ENCODE results near the gene EVX2.

EVX2 gene

DNA sequence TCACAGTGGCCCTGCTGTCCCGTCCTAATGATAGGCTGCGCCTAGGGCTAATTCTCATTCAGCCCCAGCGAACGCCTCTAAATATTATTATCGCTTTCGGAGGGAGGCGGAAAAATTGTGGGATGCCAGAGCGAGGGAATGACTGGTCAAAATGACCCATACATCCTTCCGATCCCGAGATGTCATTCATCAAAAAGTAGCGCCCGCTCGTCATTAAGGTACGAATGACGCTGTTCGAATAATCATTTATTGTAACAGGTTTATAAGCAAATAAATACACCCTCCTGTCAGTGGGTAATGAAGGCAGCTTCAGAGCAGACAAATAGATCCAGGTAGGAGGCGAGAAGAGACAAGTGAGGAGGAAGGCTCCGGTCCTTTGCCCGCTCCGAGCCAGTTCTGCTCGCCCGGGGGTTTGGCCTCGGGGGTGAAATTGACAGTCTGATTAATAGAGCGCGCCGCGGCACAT lies at the start of gene EVX2:
Gene EVX2 (minus strand): TSS at position 167 of the 466 bp plus-strand sequence. CDS start 186 bp downstream, outside the sequence.
- no peak for DNase-seq

GRCh38 chr2:176133389-176133788 lies 49.6 kb upstream of the EVX2 start:
- DNase-seq, result no peak

GRCh38 chr2:176132205-176133171 lies 48.7 kb upstream of the EVX2 start:
- DNase-seq, result no peak

DNA sequence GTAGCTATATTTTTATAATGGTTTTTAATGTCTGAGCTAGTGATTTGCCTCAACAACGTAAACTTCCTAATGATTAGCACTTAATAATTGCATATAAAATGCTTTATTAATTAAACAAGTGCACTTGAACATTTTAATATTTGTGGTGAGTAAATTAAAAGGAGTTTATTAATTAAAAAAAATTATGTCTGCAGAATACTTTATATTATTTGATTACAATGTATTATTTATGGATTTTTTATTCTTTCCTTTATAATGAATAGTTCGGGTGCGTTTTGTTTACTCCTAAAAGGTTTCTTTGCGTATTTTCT lies 48.0 kb upstream of the EVX2 start:
- DNase-seq, result no peak

DNA sequence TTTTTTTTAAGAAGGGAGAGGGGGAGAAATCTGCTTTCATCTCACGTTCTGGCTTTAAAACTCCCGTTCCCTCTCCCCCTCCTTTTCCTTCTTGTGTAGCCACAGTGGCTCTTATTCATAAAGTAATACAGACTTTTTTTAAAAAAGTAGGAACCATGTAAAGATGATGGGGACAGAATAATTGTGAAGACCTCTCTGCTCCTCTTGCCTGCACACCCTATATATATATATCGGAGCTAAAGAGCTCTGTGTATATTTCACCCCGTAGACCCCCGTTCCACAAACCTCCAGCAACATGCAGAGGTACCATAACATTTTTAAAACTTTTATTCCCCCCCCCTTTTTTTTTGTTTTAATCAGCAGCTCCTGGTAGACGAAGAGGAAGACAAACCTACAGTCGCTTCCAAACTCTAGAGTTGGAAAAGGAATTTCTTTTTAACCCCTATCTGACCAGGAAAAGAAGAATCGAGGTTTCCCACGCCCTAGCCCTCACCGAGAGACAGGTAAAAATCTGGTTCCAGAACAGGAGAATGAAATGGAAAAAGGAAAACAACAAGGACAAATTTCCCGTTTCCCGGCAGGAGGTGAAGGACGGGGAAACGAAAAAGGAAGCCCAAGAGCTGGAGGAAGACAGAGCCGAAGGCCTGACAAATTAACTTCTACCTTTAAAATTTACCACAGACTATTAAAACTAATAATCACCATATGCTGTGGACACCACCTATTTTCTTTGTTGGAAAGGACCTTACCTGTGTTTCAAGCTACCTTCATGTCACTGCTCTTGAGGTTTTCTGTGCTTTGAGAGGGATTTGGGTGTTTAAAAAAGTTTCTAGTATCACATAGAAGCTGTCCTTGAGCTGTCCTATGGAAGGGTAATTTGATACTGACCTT lies 47.4 kb upstream of the EVX2 start:
- DNase-seq, result no peak

- peak in 1 of 2 donors; percentile 14 for DNase-seq
Observed at GRCh38 chr2:176130147-176130956, 46.6 kb upstream of the EVX2 start.

DNA sequence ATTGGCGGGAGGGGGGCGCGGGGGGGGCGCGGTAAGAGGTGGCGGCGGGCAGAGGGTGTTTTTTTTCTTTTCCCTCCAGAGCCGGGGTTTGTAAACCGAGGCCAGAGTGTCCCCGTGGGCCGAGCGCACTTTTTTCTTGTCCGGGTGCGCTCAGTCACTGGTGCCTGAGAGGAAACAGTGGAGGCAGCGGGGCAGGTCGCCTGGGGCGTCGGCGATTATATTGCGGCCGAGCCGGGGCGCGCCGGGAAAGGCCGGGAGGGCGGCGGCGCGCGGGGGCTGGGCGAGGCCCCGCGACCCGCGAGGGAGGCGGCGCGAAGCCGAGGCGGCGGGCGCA lies 46.0 kb upstream of the EVX2 start:
- DNase-seq, result no peak

- no peak for DNase-seq
Observed at GRCh38 chr2:176128982-176129796, 45.4 kb upstream of the EVX2 start, which contains the start of gene HOXD8. HOXD8 (plus strand) TSS chr2:176129705; CDS start chr2:176130367, 662 bp downstream.

DNA sequence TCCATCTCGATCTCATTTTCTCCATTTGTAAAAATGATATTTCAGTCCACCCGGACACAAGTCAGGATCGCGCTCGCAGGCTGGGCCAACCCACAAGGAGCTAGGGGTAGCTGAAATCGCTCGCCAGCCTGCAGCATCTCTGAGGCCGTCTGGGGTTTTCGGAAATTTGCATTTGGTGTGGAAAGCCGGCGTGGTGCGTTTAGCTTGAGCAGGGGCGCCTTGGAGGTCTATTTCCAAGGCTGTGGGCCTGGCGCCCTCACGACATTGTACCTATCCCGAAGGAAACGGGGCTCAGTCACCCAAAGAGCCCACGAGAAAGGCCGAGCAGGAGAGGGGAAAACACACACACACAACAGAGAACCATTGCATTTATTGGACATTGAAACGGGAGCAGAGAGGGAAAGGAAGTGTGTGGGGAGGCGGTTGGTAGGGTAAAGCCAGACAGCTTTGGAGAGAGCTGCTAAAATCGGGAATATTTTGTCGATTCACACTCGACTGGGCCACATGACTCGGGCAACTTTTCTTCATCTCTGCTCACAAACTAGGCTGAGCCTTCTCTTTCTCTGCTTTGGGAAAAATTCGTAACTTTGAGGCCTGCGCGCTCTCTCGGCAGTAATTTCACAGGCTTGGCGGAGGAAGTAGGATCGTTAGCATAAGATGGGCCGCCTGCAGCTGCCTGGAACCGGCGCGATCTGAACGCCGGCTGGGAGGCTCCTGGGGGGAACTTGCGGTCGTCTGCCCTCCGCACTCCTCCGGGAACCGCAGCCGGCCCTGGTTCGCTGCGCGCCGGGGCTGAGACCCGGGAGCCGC lies 44.6 kb upstream of the EVX2 start:
- no peak for DNase-seq

- no peak for DNase-seq
Observed at GRCh38 chr2:176127774-176128072, 44.0 kb upstream of the EVX2 start.

DNA sequence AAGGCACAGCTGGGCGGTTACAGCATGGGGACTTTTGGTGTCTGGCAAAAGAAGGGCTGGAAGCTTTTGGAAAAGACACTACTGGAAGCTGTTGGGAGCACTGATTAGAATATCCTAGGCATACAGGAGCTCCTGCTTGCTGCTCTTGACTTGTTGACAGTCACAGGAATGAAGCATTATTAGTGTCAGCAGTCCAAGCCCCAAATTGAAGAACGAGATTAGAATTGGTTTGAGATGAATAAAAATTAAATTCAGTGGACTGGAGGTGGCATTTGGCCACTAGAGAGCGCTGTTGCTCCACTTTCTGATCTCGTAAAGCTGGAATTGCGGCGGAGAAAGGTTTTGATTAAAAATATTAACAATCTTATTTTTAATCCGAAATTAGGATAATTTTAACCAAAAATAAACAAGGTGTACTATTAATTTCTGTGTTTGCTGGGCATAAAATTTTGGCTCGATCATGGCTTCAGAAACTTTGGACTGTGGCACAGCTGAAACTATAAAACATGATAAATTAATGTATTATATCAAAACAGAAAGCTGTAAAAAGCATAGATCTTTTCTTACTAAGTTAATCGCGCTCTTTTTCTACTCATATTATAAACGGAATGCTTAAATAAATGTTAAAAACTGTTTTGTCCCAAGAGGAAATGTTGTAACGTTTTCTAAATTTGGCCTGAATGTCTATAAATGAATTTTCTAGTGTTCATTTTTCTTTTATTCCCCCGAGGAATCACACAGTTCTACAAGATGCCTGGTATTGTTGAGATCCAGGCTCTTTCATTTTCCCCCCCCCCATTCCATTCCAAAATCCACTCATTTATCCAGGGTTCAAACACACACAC lies 43.4 kb upstream of the EVX2 start:
- DNase-seq, result peak; percentile 68 to 74

- DNase-seq, result no peak
Observed at GRCh38 chr2:176125772-176126054, 42.0 kb upstream of the EVX2 start.

GRCh38 chr2:176124947-176125771 lies 41.4 kb upstream of the EVX2 start:
- no peak for DNase-seq

GRCh38 chr2:176124110-176124946 lies 40.6 kb upstream of the EVX2 start:
- DNase-seq, result no peak

GRCh38 chr2:176123411-176124109 lies 39.8 kb upstream of the EVX2 start:
- DNase-seq, result no peak

DNA sequence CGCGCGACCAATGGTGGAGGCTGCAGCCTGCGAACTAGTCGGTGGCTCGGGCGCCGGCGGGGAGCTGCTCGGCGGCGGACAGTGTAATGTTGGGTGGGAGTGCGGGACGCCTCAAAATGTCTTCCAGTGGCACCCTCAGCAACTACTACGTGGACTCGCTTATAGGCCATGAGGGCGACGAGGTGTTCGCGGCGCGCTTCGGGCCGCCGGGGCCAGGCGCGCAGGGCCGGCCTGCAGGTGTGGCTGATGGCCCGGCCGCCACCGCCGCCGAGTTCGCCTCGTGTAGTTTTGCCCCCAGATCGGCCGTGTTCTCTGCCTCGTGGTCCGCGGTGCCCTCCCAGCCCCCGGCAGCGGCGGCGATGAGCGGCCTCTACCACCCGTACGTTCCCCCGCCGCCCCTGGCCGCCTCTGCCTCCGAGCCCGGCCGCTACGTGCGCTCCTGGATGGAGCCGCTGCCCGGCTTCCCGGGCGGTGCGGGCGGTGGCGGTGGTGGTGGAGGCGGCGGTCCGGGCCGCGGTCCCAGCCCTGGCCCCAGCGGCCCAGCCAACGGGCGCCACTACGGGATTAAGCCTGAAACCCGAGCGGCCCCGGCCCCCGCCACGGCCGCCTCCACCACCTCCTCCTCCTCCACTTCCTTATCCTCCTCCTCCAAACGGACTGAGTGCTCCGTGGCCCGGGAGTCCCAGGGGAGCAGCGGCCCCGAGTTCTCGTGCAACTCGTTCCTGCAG lies 39.1 kb upstream of the EVX2 start, which contains the start of gene HOXD9:
Gene HOXD9 (plus strand): TSS at position 37 of the 728 bp plus-strand sequence. CDS start 50 bp downstream, at position 87.
- DNase-seq, result no peak
